HAP-1 (cell line): ENCODE data around the gene PRPF40A.
"Not testable (repeated sequence)": the region's sequence is repeated elsewhere in the genome, so short reads cannot be mapped to it uniquely, and the experiment has no call there.

Experiments
- DNase-seq, 2 experiments: peaks; one replicate each; pipeline ENCODE4 v3.0.0-alpha.2; 2016 to 2020; ENCODE audit warnings: low spot score in 2 of 2
- H3K27me3 ChIP-seq: fragments of 250-450 bp; sonication (Bioruptor Pico); 2 replicates; pipeline ENCODE4 v1.5.1; 2020; ENCODE audit warnings: low read depth, mild to moderate bottlenecking, moderate library complexity
- H3K36me3 ChIP-seq: fragments of 250-450 bp; sonication (Bioruptor Pico); replicated peaks from 2 replicates; pipeline ENCODE4 v1.5.1; 2020; ENCODE audit warnings: mild to moderate bottlenecking
- H3K4me1 ChIP-seq: fragments of 250-450 bp; sonication (Bioruptor Pico); 2 replicates; pipeline ENCODE4 v1.5.1; 2020; ENCODE audit warnings: mild to moderate bottlenecking
- H3K4me3 ChIP-seq: fragments of 250-450 bp; sonication (Bioruptor Pico); 2 replicates; pipeline ENCODE4 v1.5.1; 2020; ENCODE audit warnings: mild to moderate bottlenecking, moderate library complexity
- H3K9me3 ChIP-seq: fragments of 250-450 bp; sonication (Bioruptor Pico); 2 replicates; pipeline ENCODE4 v1.5.1; 2020; ENCODE audit warnings: mild to moderate bottlenecking, moderate library complexity
- in situ Hi-C: fragments of 300-500 bp; cut with MboI; formaldehyde crosslinking; loops from 3 replicates; pipeline ENCODE4 v1.14.3; 2020; ENCODE audit warnings: low sequenced_read_pairs, inconsistent platforms, mixed read lengths

PRPF40A gene

GRCh38 chr2:152717228-152718075, at the start of gene PRPF40A:
PRPF40A (minus strand) TSS chr2:152717461; CDS start chr2:152717439, 22 bp downstream.
- Histone ChIP-seq H3K9me3 (no peaks in the 10 kb centered on the region), H3K27me3 (no peaks in the 10 kb centered on the region), H3K36me3 (peaks cover 50% of the 10 kb centered on the region), H3K4me1 (peaks cover 17% of the 10 kb centered on the region), H3K4me3 (peak within 1 kb of the TSS; percentile 88)
- in situ Hi-C loops = no loop called here
- peak; percentile 88 to 99 for DNase-seq

GRCh38 chr2:152766928-152767327, 49.7 kb upstream of the PRPF40A start:
- no peak for DNase-seq
- Histone ChIP-seq H3K9me3 (no peaks in the 10 kb centered on the region), H3K36me3 (peaks cover 2% of the 10 kb centered on the region), H3K4me1 (no peaks in the 10 kb centered on the region), H3K4me3 (no peak overlapping the region), H3K27me3 (no peaks in the 10 kb centered on the region)
- in situ Hi-C loops = loop anchor here (25.0 kb wide), 1 partner anchor 745 kb away; no protein-coding TSS in a partner anchor

- Histone ChIP-seq H3K4me1 (no peaks in the 10 kb centered on the region), H3K27me3 (no peaks in the 10 kb centered on the region), H3K4me3 (no peak overlapping the region), H3K36me3 (peaks cover 12% of the 10 kb centered on the region), H3K9me3 (no peaks in the 10 kb centered on the region)
- no peak for DNase-seq
- in situ Hi-C loops = loop anchor here (25.0 kb wide), 1 partner anchor 749 kb away; no protein-coding TSS in a partner anchor
Measured at GRCh38 chr2:152763651-152764050, 46.4 kb upstream of the PRPF40A start.

DNA sequence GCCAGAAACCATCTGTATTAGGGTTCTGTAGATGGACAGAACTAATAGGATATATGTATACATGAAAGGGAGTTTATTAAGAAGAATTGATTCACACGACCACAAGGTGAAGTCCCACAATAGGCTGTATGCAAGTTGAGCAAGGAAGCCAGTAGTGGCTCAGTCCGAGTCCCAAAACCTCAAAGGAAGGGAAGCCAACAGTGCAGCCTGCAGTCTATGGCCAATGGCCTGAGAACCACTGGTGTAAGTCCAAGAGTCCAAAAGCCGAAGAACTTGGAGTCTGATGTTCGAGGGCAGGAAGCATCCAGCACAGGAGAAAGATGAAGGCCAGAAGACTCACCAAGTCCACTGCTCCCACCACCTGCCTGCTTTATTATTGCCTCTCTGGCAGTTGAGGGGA, 45.9 kb upstream of the PRPF40A start:
- H3K9me3 ChIP-seq, DNase-seq, H3K4me3 ChIP-seq, H3K4me1 ChIP-seq, H3K27me3 ChIP-seq: not testable (repeated sequence)
- peaks cover 15% of the 10 kb centered on the region for H3K36me3 ChIP-seq
- in situ Hi-C loops = loop anchor here (25.0 kb wide), 1 partner anchor 749 kb away; no protein-coding TSS in a partner anchor

GRCh38 chr2:152762202-152762601, 44.9 kb upstream of the PRPF40A start:
- DNase-seq = no peak
- H3K4me3 ChIP-seq = no peak overlapping the region
- H3K9me3 ChIP-seq = no peaks in the 10 kb centered on the region
- in situ Hi-C loops = loop anchor here (25.0 kb wide), 1 partner anchor 750 kb away; no protein-coding TSS in a partner anchor
- H3K4me1 ChIP-seq = no peaks in the 10 kb centered on the region
- H3K36me3 ChIP-seq = peaks cover 20% of the 10 kb centered on the region
- no peaks in the 10 kb centered on the region for H3K27me3 ChIP-seq

DNA sequence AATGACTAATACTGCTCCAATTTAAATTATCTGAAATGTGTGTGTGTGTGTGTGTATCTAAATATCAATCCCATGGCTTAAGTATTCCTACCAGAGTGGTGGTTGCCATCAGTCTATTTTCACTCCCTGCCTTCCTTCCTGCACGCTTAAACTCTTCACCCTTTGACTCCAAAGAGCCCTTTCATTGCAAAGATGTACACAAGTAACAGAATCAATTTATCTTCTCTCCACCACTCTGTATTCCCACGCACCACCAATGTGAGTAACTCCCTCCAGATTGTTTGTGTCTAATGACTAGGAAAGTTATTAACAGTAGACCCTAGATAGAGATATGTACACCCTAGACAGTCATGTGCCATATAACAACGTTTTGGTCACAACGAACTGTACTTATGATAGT, 44.0 kb upstream of the PRPF40A start:
- in situ Hi-C loops = loop anchor here (25.0 kb wide), 1 partner anchor 751 kb away; no protein-coding TSS in a partner anchor
- H3K36me3 ChIP-seq = peaks cover 30% of the 10 kb centered on the region
- no peak for DNase-seq
- no peaks in the 10 kb centered on the region for H3K27me3 ChIP-seq
- H3K4me1 ChIP-seq = no peaks in the 10 kb centered on the region
- no peak overlapping the region for H3K4me3 ChIP-seq
- H3K9me3 ChIP-seq = no peaks in the 10 kb centered on the region

DNA sequence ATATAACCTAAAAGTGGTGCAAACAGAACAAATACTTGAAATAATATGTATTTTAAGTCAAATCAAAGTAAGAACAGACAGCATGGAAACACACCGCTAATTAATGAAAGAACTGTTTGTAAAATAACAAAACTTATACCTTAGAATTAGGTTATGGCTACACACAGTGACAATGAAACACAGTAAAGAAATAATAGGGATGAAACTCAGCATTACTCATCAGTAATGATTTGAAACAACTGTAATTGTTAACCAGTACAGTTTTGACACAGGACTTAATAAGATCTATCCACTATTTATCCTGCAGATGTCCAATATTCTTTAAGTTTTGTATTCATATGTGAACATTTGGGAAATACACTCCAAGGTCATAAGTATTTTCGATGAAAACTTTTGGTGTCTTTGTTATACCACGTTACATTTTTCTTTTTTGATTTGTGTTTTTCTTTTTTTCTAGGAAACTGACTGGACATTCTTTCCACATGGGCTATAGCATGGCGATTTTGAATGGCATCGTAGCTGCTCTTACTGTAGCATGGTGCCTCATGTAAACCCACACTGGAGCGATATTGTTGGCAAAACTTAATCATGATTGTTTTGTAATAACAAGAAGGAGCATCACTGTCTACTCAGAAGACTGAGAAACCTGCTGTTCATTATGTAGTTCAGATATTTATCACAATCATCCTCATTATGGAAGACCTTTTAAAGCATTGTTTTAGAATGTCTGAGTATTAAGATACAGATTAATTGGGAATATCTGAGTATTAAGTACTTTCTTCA, 42.2 kb upstream of the PRPF40A start:
- Histone ChIP-seq H3K36me3 (peaks cover 31% of the 10 kb centered on the region), H3K9me3 (no peaks in the 10 kb centered on the region), H3K27me3 (no peaks in the 10 kb centered on the region), H3K4me1 (no peaks in the 10 kb centered on the region), H3K4me3 (no peak overlapping the region)
- in situ Hi-C loops = loop anchor here (25.0 kb wide), 1 partner anchor 753 kb away; no protein-coding TSS in a partner anchor
- DNase-seq = no peak

- Histone ChIP-seq H3K4me1 (no peaks in the 10 kb centered on the region), H3K36me3 (peaks cover 33% of the 10 kb centered on the region), H3K4me3 (no peak overlapping the region), H3K27me3 (no peaks in the 10 kb centered on the region), H3K9me3 (no peaks in the 10 kb centered on the region)
- in situ Hi-C loops = loop anchor here (25.0 kb wide), 1 partner anchor 757 kb away; no protein-coding TSS in a partner anchor
- peak in 1 of 2 experiments; percentile 22 for DNase-seq
Measured at GRCh38 chr2:152755029-152755428, 37.8 kb upstream of the PRPF40A start.

DNA sequence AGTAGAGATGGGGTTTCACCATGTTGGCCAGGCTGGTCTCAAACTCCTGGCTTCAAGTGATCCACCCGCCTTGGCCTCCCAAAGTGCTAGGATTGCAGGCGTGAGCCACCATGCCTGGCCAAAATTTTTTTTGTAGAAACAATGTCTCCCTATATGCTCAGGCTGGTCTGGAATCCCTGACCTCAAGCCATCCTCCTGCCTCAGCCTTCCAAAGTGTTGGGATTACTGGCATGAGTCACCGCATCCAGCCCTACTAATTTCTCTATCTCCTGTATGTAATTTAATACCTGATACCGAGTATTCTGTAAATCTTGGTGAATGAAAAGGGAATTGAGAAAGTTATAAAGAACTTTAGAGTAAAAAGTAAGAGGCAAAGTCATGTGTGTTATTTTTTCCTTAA, 30.5 kb upstream of the PRPF40A start:
- H3K4me1 ChIP-seq, H3K9me3 ChIP-seq, in situ Hi-C loops, DNase-seq, H3K27me3 ChIP-seq, H3K4me3 ChIP-seq: not testable (repeated sequence)
- H3K36me3 ChIP-seq = peaks cover 43% of the 10 kb centered on the region

DNA sequence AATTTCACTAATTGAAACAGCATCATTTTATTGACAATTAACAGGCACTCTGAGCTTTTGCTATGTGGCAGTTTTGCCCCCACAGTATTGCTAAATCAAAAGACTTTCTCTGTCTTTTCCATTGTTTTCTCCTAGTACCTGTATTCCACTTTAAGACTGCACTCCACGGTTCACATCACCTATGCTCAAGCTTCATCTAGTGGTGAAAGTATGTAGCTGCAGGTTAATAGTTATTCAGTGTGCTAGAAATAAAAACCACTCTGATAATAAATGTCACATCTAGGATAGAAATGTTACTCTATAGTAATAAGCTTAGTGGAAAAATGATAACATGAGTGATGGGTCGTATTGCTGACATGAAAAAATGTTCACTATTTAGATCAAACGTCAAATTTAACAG, 25.7 kb upstream of the PRPF40A start:
- in situ Hi-C loops = no loop called here
- DNase-seq = peak in 1 of 2 experiments; percentile 11
- Histone ChIP-seq H3K9me3 (no peaks in the 10 kb centered on the region), H3K4me3 (no peak overlapping the region), H3K27me3 (no peaks in the 10 kb centered on the region), H3K36me3 (peaks cover 34% of the 10 kb centered on the region), H3K4me1 (no peaks in the 10 kb centered on the region)

DNA sequence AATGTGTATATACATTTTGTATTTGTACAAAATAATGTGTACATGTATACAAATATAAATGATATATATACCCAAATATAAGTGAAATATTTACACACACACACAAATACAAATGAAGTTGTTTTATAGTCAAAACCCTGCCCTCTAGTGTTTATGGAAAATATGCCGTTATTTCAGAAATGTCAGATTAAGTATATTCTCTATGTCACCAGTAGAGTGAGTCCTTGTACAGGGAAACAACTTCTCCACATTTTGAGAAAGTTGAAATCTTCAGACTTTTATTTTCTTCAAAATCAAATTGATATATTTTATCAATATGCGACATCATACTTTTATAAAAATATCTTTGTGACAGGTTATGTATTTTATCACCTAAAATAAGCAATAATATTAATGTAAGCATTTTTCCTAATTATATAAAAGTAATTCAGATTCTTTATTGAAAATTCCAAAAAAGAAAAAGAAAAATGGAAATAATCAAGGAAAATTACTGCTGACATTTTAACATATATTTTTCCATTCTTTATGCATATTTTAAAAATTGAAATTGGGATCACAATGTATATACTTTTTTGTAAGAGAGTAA, 23.6 kb upstream of the PRPF40A start:
- H3K9me3 ChIP-seq = no peaks in the 10 kb centered on the region
- peaks cover 56% of the 10 kb centered on the region for H3K36me3 ChIP-seq
- no peaks in the 10 kb centered on the region for H3K4me1 ChIP-seq
- peak in 1 of 2 experiments; percentile 64 for DNase-seq
- in situ Hi-C loops = no loop called here
- H3K4me3 ChIP-seq = no peak overlapping the region
- H3K27me3 ChIP-seq = no peaks in the 10 kb centered on the region

GRCh38 chr2:152739705-152740104, 22.4 kb upstream of the PRPF40A start:
- DNase-seq = not testable (repeated sequence)
- H3K36me3 ChIP-seq = peaks cover 56% of the 10 kb centered on the region

DNA sequence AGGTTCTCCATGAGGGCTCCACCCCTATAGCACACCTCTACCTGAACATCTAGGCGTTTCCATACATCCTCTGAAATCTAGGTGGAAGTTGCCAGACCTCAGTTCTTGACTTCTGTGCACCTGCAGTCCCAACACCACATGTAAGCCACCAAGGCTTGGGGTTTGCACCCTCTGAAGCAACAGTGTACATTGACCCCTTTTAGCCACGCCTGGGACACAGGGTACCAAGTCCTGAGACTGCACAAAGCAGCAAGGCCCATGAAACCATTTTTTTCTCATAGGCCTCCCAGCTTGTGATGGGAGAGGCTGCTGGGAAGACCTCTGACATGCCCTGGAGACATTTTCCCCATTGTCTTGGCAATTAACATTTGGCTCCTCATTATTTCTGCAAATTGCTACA, 21.2 kb upstream of the PRPF40A start:
- no peaks in the 10 kb centered on the region for H3K4me1 ChIP-seq
- peaks cover 46% of the 10 kb centered on the region for H3K36me3 ChIP-seq
- H3K4me3 ChIP-seq = no peak overlapping the region
- no peak for DNase-seq
- in situ Hi-C loops = no loop called here
- no peaks in the 10 kb centered on the region for H3K27me3 ChIP-seq
- no peaks in the 10 kb centered on the region for H3K9me3 ChIP-seq

More at GRCh38 chr2:152739705-152740104, 22.4 kb upstream of the PRPF40A start:
- H3K27me3 ChIP-seq, in situ Hi-C loops, H3K4me3 ChIP-seq, H3K9me3 ChIP-seq, H3K4me1 ChIP-seq: not testable (repeated sequence)
